NCI-H1092 treated with DMSO at 0.1 percent for 48 hours (cell line): ENCODE measurements around the gene RTN4RL2.

Source experiments
- DNase-seq: peaks from one replicate; lab custom pipeline; 2025; lab: John Stamatoyannopoulos, UW

The RTN4RL2 gene

GRCh38 chr11:57481315-57481714, 21.0 kb downstream of the RTN4RL2 start:
- no peak for DNase-seq

GRCh38 chr11:57481915-57482781, 21.8 kb downstream of the RTN4RL2 start:
- DNase-seq, result no peak

DNA sequence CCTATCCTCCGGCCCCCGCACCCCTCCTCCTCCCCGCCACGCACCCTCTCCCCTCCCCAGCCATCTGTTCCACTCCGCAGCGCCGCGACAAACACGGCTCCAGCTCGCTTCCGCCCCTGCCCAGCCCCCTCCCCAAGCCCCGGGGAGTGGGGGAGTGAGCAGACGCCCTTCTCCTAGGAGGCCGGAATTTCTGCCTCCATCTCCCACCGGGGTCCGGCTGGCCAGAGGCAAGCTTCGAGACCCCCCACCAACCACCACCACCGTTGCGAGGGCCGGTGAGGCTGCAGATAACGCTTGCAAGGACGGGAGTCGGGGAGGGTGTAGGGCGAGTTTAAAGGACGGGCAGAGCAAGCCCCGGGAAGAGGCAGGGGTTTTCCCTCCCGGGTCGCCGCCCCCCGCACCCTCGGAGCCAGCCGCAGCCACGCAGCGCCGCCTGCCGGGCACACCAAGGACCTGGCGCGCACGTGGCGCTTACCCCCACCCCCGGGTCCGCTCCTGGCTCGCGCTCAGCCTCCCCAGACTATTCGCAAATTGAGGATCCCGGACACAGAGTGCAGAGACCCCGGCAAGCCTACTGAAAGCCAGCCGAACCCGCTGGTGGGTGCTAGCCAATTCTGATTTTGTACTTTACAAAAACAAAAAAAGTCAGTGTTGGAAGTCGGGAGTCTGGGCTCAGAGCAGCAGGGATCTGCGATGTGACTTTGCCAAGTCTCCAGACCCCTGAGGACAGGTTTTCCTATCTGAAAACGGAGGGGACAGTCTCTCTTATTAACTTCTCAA, 22.6 kb downstream of the RTN4RL2 start:
- DNase-seq, result peak; percentile 58

- no peak for DNase-seq
Measured at GRCh38 chr11:57483562-57483918, 23.2 kb downstream of the RTN4RL2 start.

- no peak for DNase-seq
Measured at GRCh38 chr11:57484141-57484710, 23.9 kb downstream of the RTN4RL2 start.

GRCh38 chr11:57485217-57485990, 25.1 kb downstream of the RTN4RL2 start:
- DNase-seq, result no peak

- no peak for DNase-seq
Measured at GRCh38 chr11:57487021-57487778, 26.9 kb downstream of the RTN4RL2 start.

DNA sequence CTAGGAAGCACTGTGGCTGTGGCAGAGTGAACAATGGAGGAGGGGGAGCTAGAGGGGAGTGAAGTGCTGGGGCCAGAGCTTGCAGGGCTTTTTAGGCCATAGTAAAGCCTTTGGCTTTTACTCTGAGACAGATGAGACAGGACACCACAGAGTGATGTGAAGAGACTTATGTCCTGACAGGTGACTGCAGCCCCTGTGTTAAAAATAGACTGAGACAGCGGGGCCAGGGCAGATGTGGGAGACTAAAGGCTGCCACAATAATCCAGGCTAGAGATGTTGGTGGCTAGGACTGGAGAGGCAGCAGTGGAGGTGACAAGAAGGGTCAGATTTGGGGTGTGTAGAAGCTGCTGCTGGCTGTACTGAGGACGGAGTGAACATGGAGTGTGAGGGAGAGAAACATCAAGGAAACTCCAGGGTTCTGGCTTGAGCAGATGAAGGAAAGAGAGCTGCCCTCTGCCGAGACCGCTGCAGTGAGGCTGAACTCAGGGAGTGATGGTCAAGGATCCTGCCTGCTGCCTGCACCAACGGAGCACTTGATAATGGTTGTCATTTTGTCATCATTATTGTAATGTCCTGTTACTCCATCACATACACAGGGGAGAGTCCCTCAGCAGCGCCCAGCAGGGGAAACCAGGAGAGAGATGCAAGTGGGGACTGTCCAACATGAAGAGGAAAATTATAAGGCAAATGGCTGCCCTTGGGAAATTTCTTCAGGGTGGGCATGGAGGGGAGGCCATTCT, 27.8 kb downstream of the RTN4RL2 start:
- DNase-seq, result no peak

DNA sequence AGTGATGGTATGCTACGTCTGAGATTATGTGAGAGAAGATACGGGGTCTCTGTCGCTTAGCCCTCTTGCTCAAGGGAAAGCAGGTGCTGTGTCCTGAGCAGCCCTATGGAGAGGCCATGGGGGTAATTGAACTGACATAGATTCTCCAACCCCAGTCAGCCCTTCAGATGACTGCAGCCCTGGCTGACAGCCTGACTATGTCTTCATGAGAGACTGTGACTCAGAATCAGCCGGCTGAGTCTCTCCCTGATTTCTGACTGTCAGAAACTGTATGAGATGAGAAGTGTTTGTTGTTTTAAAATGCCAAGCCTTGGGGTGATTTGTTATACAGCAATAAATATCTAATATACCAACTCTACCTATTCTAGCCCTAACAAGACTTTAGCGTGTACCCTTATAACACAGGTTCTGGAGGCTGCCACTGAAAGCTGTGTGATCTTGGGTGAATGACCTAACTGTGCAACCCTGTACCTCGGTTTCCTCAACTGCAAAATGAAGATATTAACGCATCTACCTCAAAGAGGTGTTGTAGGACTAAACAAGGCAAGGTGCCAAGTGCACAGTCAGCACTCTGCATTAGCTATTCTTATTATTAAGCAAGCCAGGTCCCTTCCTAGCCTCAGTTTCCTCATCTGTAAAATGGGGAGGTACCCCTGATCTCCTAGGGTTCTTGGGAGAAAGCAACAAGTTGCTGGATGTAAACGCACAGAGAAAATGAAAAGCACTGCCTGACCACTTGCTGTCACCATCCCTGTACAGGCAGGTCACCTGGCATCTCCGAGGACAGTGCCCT, 30.3 kb downstream of the RTN4RL2 start:
- DNase-seq, result no peak

DNA sequence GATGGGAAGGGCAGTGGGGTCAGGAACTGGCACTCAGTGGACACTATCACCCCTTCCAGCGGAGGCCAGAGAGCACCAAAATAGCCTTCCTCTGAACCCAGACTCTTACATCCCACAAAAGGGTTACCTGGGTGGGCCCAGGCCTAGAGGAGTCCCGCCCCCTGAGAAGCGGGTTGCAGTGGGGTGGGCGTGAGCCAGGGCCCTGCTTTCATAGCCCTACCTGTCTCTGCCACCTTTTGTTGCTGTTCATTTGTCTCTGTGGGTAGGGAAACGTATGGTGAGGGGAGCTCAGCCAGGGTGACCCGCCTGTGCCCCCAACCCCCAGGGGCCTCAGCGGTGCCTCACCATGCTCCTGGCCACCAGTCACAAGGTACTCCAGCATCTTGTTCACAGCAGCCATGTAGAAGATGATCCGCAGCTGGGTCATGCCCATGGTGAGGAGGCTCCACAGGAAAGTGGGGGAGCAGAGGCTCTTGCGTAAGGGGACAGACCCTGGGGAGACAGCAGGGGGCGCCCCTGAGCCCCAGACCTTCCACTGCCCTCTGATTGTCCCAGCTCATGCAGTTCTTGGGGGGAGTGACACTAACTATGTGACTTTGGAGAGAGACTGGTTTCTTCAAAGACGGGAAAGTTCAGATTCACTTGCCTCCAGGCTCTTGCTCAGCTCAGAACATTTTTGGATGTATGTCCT, 31.2 kb downstream of the RTN4RL2 start:
- DNase-seq, result no peak

DNA sequence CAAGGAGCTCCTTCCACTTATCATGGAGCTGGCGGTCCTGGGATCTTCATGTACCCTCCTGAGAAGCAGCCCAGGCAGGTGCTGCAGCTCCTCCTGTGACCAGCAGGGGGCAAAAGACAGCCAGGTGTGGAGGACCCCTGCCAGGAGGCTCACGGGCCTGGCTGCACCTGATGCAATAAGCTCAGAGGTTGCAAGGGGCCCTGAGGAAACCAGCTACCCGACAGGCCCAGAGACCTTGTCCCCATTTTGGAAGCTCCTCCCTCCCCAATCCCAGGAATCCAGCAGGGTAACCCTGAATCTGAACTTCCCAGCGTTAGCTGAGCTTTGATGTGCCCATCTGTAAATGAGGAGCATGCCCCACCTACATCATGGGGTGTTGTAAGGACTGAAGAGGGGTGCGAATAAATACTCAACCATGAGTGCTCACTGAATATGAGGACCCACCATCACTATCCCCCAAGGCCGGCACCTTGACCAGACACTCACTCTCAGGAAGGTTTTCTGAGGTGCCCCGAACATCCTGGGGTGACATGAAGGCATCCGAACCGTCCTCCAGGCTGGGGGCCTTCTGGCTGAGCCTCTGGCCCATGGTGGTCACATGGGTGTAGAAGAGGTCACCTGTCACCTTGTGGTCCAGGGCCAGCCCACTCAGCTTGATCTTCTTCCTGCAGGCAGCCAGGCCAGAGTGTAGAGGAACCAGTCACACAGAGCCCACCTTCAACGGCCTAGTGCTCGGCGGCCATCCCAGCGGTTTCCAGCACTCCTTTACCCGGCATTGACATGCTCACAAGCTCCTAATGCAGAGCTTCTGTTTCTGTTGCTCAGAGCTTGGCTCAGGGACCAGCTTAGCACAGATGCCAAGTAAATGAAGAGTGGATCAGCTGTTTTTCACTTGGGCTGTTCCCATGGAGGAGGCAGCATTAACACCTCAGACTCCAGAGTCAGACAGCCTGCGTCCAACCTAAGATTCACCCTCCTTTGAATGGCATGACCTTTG, 33.5 kb downstream of the RTN4RL2 start:
- peak; percentile 41 for DNase-seq

GRCh38 chr11:57496109-57496820, 35.9 kb downstream of the RTN4RL2 start:
- DNase-seq, result no peak

- no peak for DNase-seq
Measured at GRCh38 chr11:57497303-57498247, 37.2 kb downstream of the RTN4RL2 start.

GRCh38 chr11:57498540-57498939, 38.2 kb downstream of the RTN4RL2 start:
- DNase-seq, result no peak

- peak; percentile 94 for DNase-seq
Measured at GRCh38 chr11:57499413-57499982, 39.2 kb downstream of the RTN4RL2 start.

DNA sequence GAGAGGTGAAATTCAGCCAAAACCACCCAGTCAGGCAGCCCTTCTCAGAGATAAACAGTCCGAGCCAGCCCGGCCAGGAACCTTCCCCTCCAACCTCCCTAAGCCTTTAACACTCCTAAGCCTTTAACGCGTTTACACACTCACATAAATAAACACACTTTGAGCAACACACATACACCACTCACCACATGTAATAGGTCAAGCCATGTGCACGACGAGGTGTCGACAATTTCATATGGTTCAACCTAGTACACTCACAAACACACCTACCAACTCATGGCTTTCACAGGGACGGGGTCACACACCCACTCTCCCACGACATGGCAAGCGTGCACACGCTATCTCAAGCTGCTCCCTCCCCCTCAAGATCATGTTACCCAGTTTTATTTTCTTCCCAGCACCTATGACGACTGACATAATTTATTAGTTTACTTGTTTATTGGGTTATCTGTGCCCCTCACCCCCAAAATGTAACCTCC, 39.7 kb downstream of the RTN4RL2 start:
- no peak for DNase-seq
